HG03039 (cell line): Measurements from ENCODE around the gene IL1RL2.

Experiments used
- ATAC-seq: cut with Tn5 transposase; IDR thresholded peaks from one replicate; pipeline ENCODE4 v1.9.1; 2021; ENCODE audit warnings: mild to moderate bottlenecking, moderate library complexity; ENCODE audit not compliant: unreplicated experiment

Gene IL1RL2

DNA sequence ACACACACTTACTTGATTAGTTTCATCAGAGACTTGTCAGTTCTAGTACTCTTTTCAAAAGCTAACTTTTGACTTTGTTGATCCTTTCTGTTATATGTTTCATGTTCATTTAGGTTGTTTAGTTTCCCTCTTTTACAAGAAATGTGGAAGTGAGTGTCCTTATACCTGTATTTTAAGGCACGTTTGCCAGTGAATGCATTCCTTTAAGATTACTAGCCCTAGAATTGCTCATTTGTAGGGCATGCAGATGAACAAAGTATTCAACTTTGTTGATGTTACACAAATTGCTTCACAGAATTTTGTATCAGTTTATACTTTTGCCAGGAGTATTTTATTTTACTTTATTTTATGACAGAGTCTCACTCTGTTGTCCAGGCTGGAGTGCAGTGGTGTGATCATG lies 6.3 kb downstream of the IL1RL2 start:
- no peak for ATAC-seq

DNA sequence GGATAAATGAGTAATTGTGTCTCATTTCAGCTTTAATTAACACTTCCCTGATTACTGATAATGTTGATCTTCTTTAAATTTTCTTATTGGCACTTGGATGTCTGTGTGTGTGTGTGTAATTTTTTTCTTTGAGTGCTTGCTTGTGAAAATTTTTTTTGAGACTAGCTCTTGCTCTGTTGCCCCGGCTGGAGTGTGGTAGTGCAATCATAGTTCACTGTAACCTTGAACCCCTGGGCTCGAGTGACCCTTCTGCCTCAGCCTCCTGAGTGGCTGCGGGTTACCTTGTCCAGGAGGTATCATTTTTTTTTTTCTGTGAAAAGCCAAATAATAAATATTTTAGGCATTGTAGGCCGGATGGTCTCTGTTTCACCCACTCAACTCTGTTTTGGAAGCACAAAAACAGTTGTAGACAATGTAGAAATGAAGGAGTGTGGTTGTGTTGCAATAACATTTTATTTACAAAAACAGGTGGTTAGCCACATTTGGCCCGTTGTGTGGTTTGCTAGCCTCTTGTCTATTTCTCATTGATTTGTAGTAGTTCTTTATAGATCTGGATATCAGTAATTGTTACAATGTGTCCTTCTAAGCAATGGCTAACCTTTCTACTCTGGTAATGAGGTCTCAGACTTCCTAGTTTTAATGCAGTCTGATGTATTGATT lies 7.9 kb downstream of the IL1RL2 start:
- no peak for ATAC-seq

DNA sequence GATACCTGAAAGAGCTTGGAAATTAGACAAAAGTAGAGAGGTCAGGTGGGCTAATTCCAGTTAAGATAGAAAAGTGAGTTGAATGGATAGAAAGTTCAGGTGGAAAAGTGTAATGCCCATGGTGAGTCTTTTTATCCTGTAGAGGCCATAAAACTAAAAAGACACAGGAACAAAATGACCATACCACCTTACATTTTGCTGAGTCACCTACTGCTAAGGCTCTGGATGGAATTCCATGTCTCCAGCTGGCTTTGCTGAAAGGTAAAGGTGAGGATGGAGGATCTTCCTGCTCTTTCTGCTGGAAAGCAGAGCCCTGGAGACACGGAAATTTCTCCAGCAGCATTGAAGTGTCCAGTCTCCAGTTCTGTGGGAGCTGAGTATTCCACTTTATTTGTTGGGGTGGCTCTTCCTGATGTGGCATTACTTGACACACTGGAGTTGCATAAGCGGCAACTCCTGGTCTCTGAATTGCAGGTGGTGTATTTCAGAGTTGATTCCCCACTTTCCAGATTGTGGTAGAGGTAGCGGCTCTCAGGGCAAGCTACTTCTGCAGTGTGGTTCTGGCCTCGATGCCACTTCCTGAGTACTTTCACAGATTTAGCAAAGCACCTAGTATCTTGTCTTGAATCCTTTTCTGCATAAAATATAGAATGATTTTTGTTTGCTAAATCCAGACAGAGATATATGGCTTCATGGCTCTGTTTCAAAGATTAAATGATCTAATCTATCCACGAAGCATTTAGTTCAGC lies 10.7 kb downstream of the IL1RL2 start:
- no peak for ATAC-seq

DNA sequence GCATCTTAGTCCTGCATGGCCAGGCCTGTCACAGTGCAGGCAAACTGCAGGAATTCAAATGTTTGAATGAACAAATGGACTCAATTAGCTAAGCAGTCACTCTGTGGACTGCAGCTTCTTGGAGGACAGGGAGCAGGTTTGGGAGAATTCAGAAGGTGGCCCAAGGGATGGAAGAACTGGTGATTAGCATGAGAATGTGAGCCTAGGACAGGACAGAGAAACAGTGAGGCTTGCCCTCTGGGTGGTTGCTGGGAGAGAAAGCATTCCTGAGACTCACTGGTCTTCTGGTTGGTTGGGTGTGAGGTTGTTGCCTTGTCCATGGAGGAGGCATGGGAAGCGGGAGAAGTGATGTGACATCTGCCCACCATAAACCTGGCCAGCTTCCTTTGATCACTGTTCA lies 13.7 kb downstream of the IL1RL2 start:
- no peak for ATAC-seq

DNA sequence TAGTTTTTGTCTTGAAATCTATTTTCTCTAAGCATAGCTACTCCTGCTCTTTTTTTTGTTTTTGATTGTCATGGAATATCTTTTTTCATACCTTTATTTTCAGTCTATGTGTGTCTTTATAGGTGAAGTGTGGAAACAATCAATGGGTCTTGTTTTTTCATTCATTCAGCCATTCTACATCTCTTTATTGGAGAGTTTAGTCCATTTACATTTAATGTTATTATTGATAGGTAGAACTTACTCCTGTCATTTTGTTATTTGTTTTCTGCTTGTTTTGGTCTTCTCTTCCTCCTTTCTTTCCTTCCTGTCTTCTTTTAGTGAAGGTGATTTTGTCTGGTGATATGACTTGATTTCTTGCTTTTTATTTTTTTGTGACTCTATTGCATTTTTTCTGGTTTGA lies 17.8 kb downstream of the IL1RL2 start:
- ATAC-seq, result no peak

DNA sequence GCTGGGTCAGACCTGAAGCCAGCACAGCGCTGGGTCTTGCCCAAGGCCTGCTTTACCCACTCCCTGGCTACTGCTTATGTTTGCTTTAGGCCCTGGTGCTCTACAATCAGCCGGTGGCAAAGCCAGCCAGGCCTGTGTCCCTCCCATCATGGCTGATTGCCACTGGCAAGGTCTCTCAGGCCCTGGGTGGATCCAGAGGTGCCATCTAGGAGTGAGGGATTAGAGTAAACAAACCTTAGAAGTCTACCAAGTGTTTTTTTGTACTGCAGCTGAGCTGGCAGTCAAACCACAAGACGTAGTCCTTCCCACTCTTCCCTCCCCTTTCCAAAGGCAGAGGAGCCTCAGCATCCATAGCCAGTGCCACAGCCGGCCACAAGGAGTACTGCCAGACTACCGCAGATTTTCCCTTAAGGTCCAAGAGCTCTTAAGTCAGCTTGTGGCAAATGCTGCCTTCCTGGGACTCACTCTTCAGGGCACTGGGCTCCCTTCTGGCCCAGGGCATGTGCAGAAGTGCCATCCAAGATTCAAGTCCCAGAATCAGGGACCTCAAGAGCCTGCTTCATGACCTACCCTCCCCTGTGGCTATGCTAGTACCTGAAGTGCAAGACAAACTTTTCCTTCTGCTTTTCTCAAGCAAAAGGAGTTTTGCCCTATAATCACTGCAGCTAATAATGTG lies 20.0 kb downstream of the IL1RL2 start:
- no peak for ATAC-seq

DNA sequence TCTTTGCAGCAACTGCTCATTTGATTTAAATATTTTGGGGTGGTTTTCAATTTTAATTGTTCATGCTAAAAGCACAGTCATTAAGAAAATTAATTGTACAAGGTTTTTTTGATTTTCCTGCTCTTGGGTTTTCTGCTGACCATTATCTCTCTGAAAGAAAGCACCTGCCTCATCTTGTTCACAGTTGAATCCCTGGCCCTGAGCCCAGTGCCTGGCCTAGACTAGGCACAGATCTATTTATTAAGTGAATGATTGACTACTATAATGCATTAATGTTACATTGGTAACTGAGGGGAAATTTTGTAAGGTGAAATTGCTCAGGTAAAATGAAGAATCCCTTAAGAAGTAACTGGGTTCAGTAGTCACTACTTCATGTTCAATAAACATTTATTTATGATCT lies 22.0 kb downstream of the IL1RL2 start:
- no peak for ATAC-seq

DNA sequence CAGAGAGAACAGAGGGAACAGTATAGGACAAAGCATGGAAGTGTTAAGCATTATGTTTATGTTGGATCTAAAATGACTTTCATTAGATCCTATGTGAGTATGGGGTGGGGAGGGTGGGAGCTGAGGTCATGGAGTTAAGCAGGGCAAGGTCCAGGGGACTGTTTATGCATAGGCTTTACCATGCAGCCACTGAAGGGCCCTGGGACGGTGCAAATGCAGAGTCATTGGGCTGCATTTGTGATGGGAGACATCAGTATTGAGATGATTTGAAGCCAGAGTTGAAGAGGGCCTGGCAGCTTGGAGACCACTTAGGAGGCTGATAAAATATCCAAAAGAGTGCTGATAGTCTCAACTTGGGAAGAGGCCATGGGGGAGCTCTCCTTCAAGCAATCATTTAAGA lies 22.7 kb downstream of the IL1RL2 start:
- ATAC-seq, result no peak

DNA sequence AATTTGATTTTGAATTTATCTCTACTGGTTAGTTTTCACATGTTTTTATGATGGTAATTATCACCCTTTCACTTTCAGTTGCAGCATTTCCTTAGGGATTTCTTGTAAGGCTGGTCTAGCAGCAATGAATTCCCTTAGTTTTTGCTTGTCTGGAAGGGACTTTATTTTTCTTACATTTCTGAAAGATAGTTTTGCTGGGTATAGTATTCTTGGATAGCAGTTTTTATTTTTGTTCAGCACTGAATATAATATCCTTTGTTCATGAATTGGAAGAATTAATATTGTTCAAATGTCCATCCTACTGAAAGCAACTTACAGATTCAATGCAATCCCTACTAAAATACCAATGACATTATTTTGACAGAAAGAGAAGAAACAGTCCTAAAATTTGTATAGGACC lies 30.2 kb downstream of the IL1RL2 start:
- ATAC-seq, result no peak

DNA sequence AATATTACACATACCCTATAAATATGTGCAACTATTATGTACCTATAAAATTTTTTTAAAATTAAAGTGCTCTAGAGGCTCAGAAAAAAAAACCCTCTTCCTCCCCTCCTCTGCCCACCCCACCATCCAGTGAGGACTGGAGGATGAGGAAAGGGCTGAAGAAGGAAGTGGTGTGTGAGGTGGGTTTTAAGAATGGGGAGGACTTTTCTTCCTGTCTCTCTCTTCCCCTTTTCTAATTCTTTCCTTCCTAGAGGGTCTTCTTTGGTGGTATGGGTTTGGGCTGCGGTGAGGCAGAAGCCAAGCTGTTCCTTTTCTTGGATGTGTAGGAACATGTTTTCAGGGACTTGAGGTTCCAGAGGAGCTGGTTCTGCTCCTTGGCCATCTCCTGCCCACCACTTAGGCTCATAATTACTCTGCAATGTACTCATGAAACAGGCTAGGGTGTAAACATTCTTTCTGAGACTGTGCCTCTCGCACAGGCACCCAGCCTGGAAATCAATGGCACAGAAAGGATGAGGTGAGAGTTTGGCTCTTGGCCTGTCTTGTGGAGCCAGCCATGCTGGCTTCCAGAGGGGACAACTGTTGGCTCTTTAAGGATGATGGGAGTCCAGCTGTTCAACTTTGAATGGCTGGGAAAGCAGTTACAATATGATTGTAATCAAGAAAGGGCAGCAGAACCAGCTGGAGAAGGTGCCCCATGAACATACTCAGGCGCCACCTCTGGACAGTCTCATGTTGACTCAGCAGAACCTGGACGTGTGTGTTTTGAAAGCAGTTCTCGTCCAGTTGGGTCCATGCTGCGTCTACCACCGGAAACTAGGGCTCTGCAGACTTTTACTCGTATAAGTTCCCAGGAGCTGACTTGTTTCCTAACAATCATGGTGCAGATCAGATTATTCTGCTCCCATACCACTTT lies 38.3 kb downstream of the IL1RL2 start:
- no peak for ATAC-seq

DNA sequence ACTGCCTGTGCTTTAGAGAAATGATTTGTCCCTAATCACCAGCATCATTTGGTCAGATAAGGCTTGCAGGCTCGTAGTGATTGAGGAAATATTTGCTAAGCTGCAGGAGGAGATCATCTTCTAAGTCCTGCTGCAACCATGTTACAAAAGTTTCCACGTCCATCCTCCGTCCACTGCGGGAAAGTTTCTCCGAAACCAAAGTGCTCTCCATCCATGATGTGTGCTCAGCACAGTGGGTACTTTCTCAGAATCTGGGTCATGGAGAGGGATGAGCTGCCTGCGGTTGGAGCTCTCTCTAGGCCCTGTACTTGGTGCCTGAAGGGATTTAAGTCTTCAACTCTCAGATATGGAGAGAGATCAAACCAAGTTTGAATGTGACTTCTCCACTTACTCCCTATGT lies 39.3 kb downstream of the IL1RL2 start:
- ATAC-seq, result no peak

DNA sequence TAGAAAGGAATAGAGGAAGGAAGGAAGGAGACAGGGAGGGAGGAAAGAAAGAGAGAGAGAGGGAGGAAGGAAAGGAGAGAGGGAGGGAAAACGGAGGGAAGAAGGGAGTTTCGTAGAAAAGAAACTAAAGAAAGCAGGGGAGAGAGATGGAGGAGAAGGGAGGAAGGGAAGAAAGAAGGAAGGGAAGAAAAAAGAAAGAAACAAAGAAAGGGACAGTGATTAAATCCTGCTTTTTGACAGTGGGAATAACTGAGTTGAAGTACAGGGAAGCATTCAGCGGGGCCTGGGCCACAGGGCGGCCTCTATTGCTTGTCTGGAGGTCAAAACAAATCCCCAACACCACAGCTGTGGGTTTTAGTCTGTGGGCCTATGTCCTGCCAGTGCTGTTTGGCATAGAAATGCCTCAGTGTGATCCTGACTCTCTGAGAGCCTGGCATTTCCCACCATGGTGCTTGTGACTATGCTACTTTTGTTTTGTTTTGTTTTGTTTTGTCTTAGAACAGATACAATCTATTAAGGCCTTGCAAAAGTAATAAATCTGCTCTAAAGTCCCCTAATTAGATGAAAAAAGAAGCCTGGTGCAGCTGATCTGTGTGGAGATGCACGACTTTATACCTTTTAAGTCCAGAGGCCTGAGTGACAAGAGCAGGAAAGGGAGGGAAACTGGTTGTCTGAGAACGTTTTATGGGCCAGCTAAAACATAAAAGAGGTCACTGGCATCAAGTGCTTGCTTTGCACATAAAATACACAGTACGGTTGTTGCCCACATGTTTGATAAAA lies 40.0 kb downstream of the IL1RL2 start:
- ATAC-seq, result no peak

DNA sequence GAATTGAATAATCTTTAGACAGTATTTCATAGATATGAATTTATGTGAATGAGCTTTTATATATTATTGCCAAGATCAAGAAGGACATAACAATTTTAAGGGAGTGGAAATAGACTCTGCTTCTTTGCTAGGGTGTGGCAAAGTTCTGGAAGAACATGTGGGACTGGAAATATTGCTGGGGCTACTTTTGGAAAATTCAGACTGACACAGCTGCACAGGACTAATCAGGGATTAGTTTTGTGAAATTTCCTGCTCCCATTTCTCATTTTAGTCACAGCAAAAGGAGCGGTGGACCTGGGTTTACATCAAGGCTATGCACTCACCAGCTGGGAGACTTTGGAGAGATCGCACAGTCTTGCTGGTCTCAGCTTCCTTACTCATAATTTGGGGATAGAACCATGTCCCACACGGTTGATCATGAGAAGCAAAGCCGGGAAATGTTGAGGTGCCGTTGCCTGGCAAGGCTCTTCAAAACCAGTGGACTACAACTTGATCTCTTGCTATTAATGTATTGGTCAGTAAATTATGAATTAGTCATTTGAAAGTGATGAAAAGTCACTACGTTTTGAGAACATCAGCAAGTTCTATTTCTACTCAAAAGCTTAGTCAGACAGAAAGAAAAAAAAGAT lies 42.4 kb downstream of the IL1RL2 start:
- no peak for ATAC-seq

DNA sequence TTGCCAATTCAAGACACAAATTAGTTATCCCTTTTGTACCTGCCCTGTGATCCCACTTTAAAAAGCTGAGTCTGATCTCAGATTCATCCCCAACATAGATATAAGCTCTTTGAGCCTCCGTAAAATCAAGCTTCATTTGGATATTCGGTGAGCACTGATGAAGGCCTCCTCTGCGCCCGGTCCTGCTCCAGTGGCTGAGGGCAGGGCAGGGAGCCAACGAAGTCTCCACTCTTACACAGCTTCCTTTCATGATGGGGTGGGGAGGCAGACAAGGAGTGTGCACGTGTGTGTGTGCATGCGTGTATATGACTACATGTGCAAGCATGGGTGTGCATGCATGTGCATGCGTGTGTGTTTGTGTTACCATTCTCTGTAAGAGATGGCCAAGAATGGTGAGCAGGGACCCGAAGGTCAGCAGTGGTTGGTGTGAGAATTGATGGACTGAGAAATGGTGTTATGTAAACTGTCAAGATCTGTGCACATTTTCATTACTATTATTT lies 43.6 kb downstream of the IL1RL2 start:
- ATAC-seq, result no peak

DNA sequence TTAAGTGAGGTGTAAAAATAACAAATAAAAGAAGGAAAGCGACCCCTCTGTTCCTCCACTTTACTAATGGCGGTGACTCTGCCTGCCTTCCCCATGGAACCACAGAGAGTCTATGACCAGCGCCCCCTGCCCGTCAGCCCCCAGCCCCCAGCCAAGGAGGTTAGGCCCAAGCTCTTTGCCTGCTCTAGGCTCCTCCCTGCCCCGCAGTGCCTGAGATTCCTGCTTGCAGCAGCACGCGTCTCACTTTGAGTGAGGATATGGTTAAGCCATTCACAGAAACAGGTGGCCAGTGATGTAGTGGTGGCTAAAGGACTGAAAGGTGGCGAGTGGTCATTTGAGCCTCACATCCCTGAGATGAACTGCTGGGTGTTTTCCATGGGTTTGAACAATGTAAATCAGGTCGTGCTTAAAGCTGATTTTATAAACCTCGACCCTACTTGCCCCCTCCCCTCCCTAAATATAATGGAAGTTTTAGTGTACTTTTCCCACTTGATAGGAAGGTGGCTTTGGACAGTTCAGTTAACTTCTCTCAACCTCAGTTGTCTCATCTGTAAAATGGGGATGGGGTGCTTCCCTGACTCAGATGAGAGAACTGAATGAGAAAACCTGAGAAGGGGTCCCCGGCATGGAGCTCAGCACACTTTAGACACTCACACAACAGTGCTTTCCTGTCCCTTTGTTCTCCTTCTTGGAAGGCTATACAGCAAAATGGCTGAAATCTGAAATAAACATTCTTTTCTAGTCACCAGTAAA lies 46.5 kb downstream of the IL1RL2 start:
- ATAC-seq, result no peak

DNA sequence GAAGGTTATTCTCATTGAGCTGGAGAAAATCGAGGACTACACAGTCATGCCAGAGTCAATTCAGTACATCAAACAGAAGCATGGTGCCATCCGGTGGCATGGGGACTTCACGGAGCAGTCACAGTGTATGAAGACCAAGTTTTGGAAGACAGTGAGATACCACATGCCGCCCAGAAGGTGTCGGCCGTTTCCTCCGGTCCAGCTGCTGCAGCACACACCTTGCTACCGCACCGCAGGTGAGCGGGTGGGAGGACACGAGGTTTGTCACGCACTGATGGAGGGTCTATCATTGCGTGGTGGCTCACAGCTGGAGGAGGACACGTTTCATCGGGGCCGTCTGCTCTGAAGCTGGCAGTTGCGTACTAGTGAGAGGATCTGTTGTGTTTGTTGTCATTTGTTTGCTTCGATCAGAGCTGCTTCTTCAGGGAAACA lies 48.2 kb downstream of the IL1RL2 start:
- no peak for ATAC-seq

DNA sequence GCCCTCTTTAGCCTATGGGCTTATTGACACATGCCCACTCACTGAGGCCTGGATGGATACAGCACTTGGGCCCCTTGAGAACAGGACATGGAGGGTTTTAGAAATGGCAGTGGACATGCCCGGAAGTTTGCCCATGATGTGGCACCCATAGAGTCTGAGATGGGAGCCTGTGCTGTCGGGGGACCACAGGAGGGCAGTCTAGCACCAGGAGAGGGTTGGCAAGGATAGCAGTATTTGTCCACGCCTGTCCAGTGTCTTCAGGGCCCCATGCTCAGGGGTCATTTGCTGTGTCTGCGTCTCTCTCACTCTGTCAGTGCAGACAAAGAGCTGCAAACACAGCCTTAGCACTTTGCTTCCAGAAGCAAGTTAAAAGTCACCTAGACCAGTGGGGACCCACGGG lies 48.7 kb downstream of the IL1RL2 start:
- no peak for ATAC-seq

DNA sequence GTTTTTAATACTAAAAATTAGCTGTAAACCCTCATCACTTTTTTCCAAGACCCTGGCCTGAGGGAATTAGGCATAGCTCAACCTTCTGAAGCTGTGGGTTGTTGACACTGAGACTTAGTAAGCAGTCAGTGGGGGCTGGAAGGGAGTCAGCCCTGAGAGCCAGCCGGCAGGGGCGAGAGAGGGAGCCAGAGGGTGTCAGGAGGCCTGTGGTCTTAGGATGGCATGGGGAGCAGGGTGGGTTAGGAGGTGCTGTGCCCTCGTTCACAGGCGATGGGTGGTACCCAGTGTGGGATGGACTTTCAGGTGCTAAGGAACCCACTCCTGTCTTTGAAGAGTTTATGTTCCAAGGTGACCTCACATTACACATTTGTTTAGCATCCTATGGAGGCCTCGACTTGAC lies 49.3 kb downstream of the IL1RL2 start:
- no peak for ATAC-seq

DNA sequence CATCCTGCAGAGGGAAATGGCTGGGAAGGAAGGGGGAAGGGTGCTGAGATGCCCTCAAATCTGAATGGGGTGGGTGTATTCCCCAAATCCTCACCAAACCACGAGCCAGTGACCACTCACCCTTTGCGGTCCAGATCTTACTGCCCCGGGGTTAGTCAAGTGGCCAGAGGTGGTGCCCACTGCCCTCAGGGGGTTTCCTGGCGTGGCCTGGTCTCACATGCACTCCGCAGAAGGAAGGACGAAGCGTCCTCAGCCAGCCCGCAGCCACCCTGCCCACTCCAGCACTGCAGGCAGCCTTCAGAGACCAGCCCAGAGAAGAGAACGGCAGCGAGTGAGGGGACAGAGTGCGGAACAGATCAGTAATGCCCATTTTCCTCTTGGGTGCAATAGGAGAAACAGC lies 50.4 kb downstream of the IL1RL2 start:
- ATAC-seq, result no peak
